Testis (tissue), 2 donors: ENCODE data around the gene TM4SF5.

Source experiments
- POLR2A ChIP-seq: fragments of 450-650 bp; IDR thresholded peaks from one replicate; pipeline ENCODE4 v1.6.1; 2017; ENCODE audit warnings: antibody characterized with exemption, mild to moderate bottlenecking, moderate library complexity
- TF ChIP-seq, protein P1 (sequence below), 3 experiments: fragments of 450-650 bp in 2 of 3; fragments of 200-600 bp in 1 of 3; sonication (generic) in 1 of 3; IDR thresholded peaks; one replicate each; pipeline ENCODE4 v1.5.1; 2016 to 2019; ENCODE audit warnings: antibody characterized with exemption in 3 of 3, mild to moderate bottlenecking in 2 of 3, moderate library complexity in 1 of 3

- TF ChIP-seq, protein P1, sequence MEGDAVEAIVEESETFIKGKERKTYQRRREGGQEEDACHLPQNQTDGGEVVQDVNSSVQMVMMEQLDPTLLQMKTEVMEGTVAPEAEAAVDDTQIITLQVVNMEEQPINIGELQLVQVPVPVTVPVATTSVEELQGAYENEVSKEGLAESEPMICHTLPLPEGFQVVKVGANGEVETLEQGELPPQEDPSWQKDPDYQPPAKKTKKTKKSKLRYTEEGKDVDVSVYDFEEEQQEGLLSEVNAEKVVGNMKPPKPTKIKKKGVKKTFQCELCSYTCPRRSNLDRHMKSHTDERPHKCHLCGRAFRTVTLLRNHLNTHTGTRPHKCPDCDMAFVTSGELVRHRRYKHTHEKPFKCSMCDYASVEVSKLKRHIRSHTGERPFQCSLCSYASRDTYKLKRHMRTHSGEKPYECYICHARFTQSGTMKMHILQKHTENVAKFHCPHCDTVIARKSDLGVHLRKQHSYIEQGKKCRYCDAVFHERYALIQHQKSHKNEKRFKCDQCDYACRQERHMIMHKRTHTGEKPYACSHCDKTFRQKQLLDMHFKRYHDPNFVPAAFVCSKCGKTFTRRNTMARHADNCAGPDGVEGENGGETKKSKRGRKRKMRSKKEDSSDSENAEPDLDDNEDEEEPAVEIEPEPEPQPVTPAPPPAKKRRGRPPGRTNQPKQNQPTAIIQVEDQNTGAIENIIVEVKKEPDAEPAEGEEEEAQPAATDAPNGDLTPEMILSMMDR (IDR thresholded peaks at IDR 0.05) = no peak
- no peak for TF ChIP-seq POLR2A
Observed at GRCh38 chr17:4744999-4745969, 26.4 kb upstream of the TM4SF5 start.
